Loucy (cell line): ENCODE data around the gene PCID2.

ENCODE experiments used
- CTCF ChIP-seq: fragments of 200-600 bp; sonication (generic); conservative IDR thresholded peaks from 2 replicates; pipeline ENCODE4 v1.5.1; 2014; ENCODE audit warnings: mild to moderate bottlenecking, antibody characterized with exemption, low read length
- EZH2phosphoT487 ChIP-seq: fragments of 200-600 bp; IDR thresholded peaks from 2 replicates; pipeline ENCODE4 v1.6.1; 2018; ENCODE audit warnings: antibody characterized with exemption, mild to moderate bottlenecking, moderate library complexity, borderline replicate concordance

- TF ChIP-seq EZH2phosphoT487 (no peak), CTCF (no peak)
These were observed 4.7 kb downstream of the PCID2 start for GRCh38 chr13:113203507-113204377.
